K562 (cell line): ENCODE results near the gene CACNA1A. TPM values are rescaled to one million over a fixed set of nuclear protein-coding genes. Genes with fewer than 3 reads are reported as not detected.

Source experiments
- ATAC-seq: fragments of 200-7000 bp; cut with Tn5 transposase; 3 replicates; pipeline ENCODE4 v1.9.1; 2020; ENCODE audit warnings: moderate library complexity
- BruUV-seq: library from RNA; stranded (reverse); fragments of 400-500 nt; replicated peaks from 2 replicates; lab custom pipeline; 2021; lab: Mats Ljungman, UMichigan
- CTCF ChIA-PET: fragments of 300-600 bp; formaldehyde crosslinking; extraction: SDS; loops from one replicate; lab custom pipeline; 2021; ENCODE audit warnings: low intra/inter-chr PET ratio; lab: Yijun Ruan, JAX
- POLR2A ChIA-PET: fragments of 300-600, 350-650 bp; sonication (Branson Sonifier 250); formaldehyde crosslinking; extraction: SDS; loops from one replicate; lab custom pipeline; 2021; ENCODE audit warnings: antibody characterized with exemption, inconsistent platforms; lab: Yijun Ruan, JAX
- DNase-seq, 4 experiments: peaks; one replicate each; pipeline versions ENCODE4 v3.0.0 to v3.0.0-alpha.2; 2011 to 2018; ENCODE audit warnings: low spot score in 3 of 4, mixed read lengths in 3 of 4; ENCODE audit errors: extremely low read depth in 1 of 4
- FAIRE-seq: peaks from 2 replicates; lab custom pipeline; 2011; peaks lifted over from hg19 to GRCh38; lab: Jason Lieb, UNC
- H2AFZ ChIP-seq: 2 replicates; pipeline ENCODE4 v1.6.0; 2011; ENCODE audit warnings: low read depth, low read length, control low read depth, inconsistent platforms
- H3K27ac ChIP-seq: fragments of 200-600 bp; 3 replicates; pipeline ENCODE4 v1.8.0; 2011; ENCODE audit warnings: low read depth, mild to moderate bottlenecking, control low read depth, inconsistent platforms, low read length, moderate library complexity, mixed read lengths; ENCODE audit errors: extremely low read depth
- H3K27me3 ChIP-seq, 2 experiments: fragments of 300-600 bp in 1 of 2; 2 replicates in 1 of 2; 3 replicates in 1 of 2; pipeline versions ENCODE4 v1.6.0 to v1.8.0; 2011; ENCODE audit warnings: inconsistent platforms in 2 of 2, low read length in 2 of 2, mild to moderate bottlenecking in 1 of 2, mixed read lengths in 1 of 2, moderate library complexity in 1 of 2; ENCODE audit not compliant: control insufficient read depth in 2 of 2, insufficient read depth in 2 of 2
- H3K36me3 ChIP-seq: fragments of 300-600 bp; 3 replicates; pipeline ENCODE4 v1.8.0; 2011; ENCODE audit warnings: mild to moderate bottlenecking, low read length, inconsistent platforms; ENCODE audit not compliant: control insufficient read depth, insufficient read depth
- H3K4me1 ChIP-seq, 2 experiments: fragments of 200-600 bp in 1 of 2; replicated peaks in 1 of 2; 2 replicates in 1 of 2; 3 replicates in 1 of 2; pipeline versions ENCODE4 v1.5.1 to v1.8.0; 2011; ENCODE audit warnings: inconsistent platforms in 2 of 2, low read length in 2 of 2, mild to moderate bottlenecking in 1 of 2, mixed read lengths in 1 of 2, moderate library complexity in 1 of 2; ENCODE audit not compliant: control insufficient read depth in 2 of 2, insufficient read depth in 2 of 2
- H3K4me2 ChIP-seq: 2 replicates; pipeline ENCODE4 v1.6.1; 2011; ENCODE audit warnings: low read length, control low read depth, inconsistent platforms, mixed read lengths; ENCODE audit not compliant: insufficient read depth
- H3K4me3 ChIP-seq: fragments of 200-600 bp; sonication (generic), shearing (Covaris generic); 2 replicates; pipeline ENCODE4 v1.5.1; 2016; ENCODE audit warnings: control low read depth, inconsistent platforms
- H3K79me2 ChIP-seq: fragments of 200-600 bp; 3 replicates; pipeline ENCODE4 v1.8.0; 2011; ENCODE audit warnings: low read length, inconsistent platforms; ENCODE audit not compliant: control insufficient read depth, insufficient read depth
- H3K9ac ChIP-seq, 2 experiments: 2 replicates each; pipeline versions ENCODE4 v1.6.0 to v1.6.1; 2011; ENCODE audit warnings: low read depth in 2 of 2, low read length in 2 of 2, control low read depth in 1 of 2, inconsistent platforms in 1 of 2, mild to moderate bottlenecking in 1 of 2, mixed read lengths in 1 of 2; ENCODE audit not compliant: insufficient read depth in 1 of 2
- H3K9me1 ChIP-seq: one replicate; pipeline ENCODE4 v1.6.0; 2011; ENCODE audit warnings: inconsistent platforms, mild to moderate bottlenecking, low read length, moderate library complexity; ENCODE audit not compliant: control insufficient read depth, insufficient read depth
- H3K9me3 ChIP-seq: replicated peaks from 2 replicates; pipeline ENCODE4 v1.5.1; 2011; ENCODE audit warnings: low read depth, low read length, inconsistent platforms; ENCODE audit not compliant: control insufficient read depth, insufficient read depth
- H4K20me1 ChIP-seq: replicated peaks from 2 replicates; pipeline ENCODE4 v1.6.1; 2011; ENCODE audit warnings: low read length, inconsistent platforms, mixed read lengths; ENCODE audit not compliant: control insufficient read depth, insufficient read depth
- CBX1 ChIP-seq: sonication (generic); IDR thresholded peaks from 2 replicates; pipeline ENCODE4 v1.6.1; 2016; ENCODE audit warnings: antibody characterized with exemption, low read depth, mild to moderate bottlenecking
- CTCF ChIP-seq, 3 experiments: IDR thresholded peaks in 2 of 3; conservative IDR thresholded peaks in 1 of 3; 2 replicates each; pipeline ENCODE4 v1.5.1; 2011 to 2012; ENCODE audit warnings: low read length in 3 of 3, mild to moderate bottlenecking in 3 of 3, control low read depth in 2 of 3, improper control_type of control experiment in 1 of 3, inconsistent platforms in 1 of 3, low read depth in 1 of 3, mixed read lengths in 1 of 3, moderate library complexity in 1 of 3; ENCODE audit not compliant: insufficient read depth in 2 of 3
- NKRF ChIP-seq: fragments of 450-650 bp; IDR thresholded peaks from 2 replicates; pipeline ENCODE4 v1.6.1; 2016; ENCODE audit warnings: borderline replicate concordance
- RAD21 ChIP-seq, 2 experiments: fragments of 250-450 bp in 1 of 2; fragments of 450-650 bp in 1 of 2; sonication (Bioruptor Pico) in 1 of 2; formaldehyde crosslinking in 1 of 2; IDR thresholded peaks in 1 of 2; conservative IDR thresholded peaks in 1 of 2; 2 replicates each; pipeline versions ENCODE4 v1.4.0 to v1.8.0; 2020 to 2022; ENCODE audit warnings: mild to moderate bottlenecking in 2 of 2, moderate library complexity in 1 of 2
- SRF ChIP-seq, 2 experiments: fragments of 250-450, 450-650 bp in 1 of 2; sonication (Bioruptor Pico) in 1 of 2; sonication (generic) in 1 of 2; formaldehyde crosslinking; IDR thresholded peaks; 2 replicates each; pipeline versions ENCODE4 v1.5.0 to v1.5.1; 2020 to 2022; ENCODE audit warnings: mild to moderate bottlenecking in 1 of 2, missing genetic modification reagents in 1 of 2
- ZBTB9 ChIP-seq: fragments of 450-650 bp; formaldehyde crosslinking; IDR thresholded peaks from 2 replicates; pipeline ENCODE4 v1.4.0; 2020; ENCODE audit warnings: mild to moderate bottlenecking, moderate library complexity
- ZNF217 ChIP-seq: sonication (generic); formaldehyde crosslinking; IDR thresholded peaks from 2 replicates; pipeline ENCODE4 v1.8.0; 2022; ENCODE audit warnings: mild to moderate bottlenecking, missing genetic modification reagents
- ZNF76 ChIP-seq: fragments of 250-450 bp; sonication (Bioruptor Pico); IDR thresholded peaks from 2 replicates; pipeline ENCODE4 v1.4.0; 2020; ENCODE audit warnings: mild to moderate bottlenecking, moderate library complexity, borderline replicate concordance
- WGBS: fragments of 100-300 bp; shearing (Covaris generic); methylation state at CpG from one replicate; pipeline ENCODE4 v1.1.6; 2016; ENCODE audit warnings: low coverage, mixed read lengths; ENCODE audit not compliant: insufficient coverage; ENCODE audit errors: missing lambda C conversion rate; 5-methylcytosine and 5-hydroxymethylcytosine counted together
- in situ Hi-C: fragments of 300-500 bp; cut with MboI; formaldehyde crosslinking; loops from 4 replicates; pipeline ENCODE4 v1.15.0; 2018; ENCODE audit warnings: inconsistent platforms, mixed read lengths
- intact Hi-C: fragments of 100-400 bp; cut with micrococcal nuclease; formaldehyde crosslinking; loops from 2 replicates; pipeline ENCODE4 v1.14.2; 2022
- polyA plus RNA-seq, 8 experiments: library from polyadenylated mRNA; depleted of rRNA in 4 of 8; stranded (reverse) in 5 of 8; unstranded in 3 of 8; fragments of >200 nt; fragmentation: Nextera tagmentation in 2 of 8; fragmentation: Illumina TruSeq in 1 of 8; extraction: Ambion mirVana in 2 of 8; extraction: Trizol in 1 of 8; gene quantifications; 2 replicates each; pipeline versions ENCODE4 v1.2.1 to v1.2.3, GENCODE V29; 2011 to 2014; ENCODE audit warnings: inconsistent platforms in 1 of 8, missing spikeins in 1 of 8
- total RNA-seq, 7 experiments: library from RNA; depleted of rRNA in 6 of 7; stranded (reverse); fragments of >200 nt in 6 of 7; fragmentation: Illumina TruSeq in 2 of 7; extraction: Trizol in 2 of 7; gene quantifications; 2 replicates each; pipeline versions ENCODE4 v1.2.1 to v1.2.3, GENCODE V29; 2011 to 2021; ENCODE audit warnings: low replicate concordance in 1 of 7

Gene CACNA1A
- total and polyA plus RNA-seq, 9 of the 15 experiments (the other 6 are each of a cell fraction or from before 2014, with no cell fraction given) = 0.03 to 0.20 (median 0.09) TPM; not detected in 1

GRCh38 chr19:13300421-13301030 lies 205.8 kb downstream of the CACNA1A start (continued):
- TF ChIP-seq ZBTB9 (CRISPR knock-in tag) (no peak), ZNF217 (CRISPR knock-in tag) (no peak), CBX1 (no peak), NKRF (no peak), SRF (CRISPR knock-in tag; IDR thresholded peaks at IDR 0.05) (no peak)

GRCh38 chr19:13299838-13300237 lies 206.4 kb downstream of the CACNA1A start:
- DNase-seq (no peak), FAIRE-seq (peak; percentile 63), ATAC-seq (peak; percentile 38; the same call in 1 of the 3 replicates)
- in situ Hi-C loops = no loop called here
- Histone ChIP-seq H3K9me3 (no peaks in the 10 kb centered on the region), H4K20me1 (no peaks in the 10 kb centered on the region), H2AFZ (no peak overlapping the region), H3K27me3 (peaks cover 20 to 58% of the 10 kb centered on the region in 2 experiments; a peak in 4 of 5 replicates), H3K9me1 (no peaks in the 10 kb centered on the region), H3K27ac (no peak overlapping the region), H3K4me1 (peaks cover 0 to 9% of the 10 kb centered on the region in 2 experiments; a peak in 2 of 5 replicates), H3K4me2 (no peak overlapping the region), H3K4me3 (no peak overlapping the region), H3K79me2 (no peaks in the 10 kb centered on the region), H3K9ac (no peak overlapping the region), H3K36me3 (no peaks in the 10 kb centered on the region)
- intact Hi-C loops = no loop called here
- TF ChIP-seq RAD21 (CRISPR knock-in tag; conservative IDR thresholded peaks at IDR 0.05 in 1 of 2, IDR thresholded peaks at IDR 0.05 in 1 of 2) (0 out of 4 replicates have a peak, but pooled peaks of 1 of the 2 experiments have one; percentile 10), ZNF76 (no peak), CTCF (IDR thresholded peaks at IDR 0.05 in 2 of 3, conservative IDR thresholded peaks at IDR 0.05 in 1 of 3; ENCODE audit: insufficient read depth in 2 of 3, low read depth in 1 of 3, low read length in 3 of 3) (peak in 1 of 3 experiments; percentile 8; a peak in 1 of 6 replicates)
- WGBS = 5% methylated on average over 10 of the region's 10 CpGs
- CTCF ChIA-PET = no interaction called here
- BruUV-seq = no TSS peak
- POLR2A ChIA-PET = no interaction called here
